Type B pancreatic cell (in vitro differentiated cells): ENCODE results near the gene DHX40. TPM values are rescaled to one million over a fixed set of nuclear protein-coding genes. Genes with fewer than 3 reads are reported as not detected.
"Not testable (repeated sequence)": the region's sequence is repeated elsewhere in the genome, so short reads cannot be mapped to it uniquely, and the experiment has no call there.

ENCODE experiments used
- DNase-seq: peaks from one replicate; pipeline ENCODE4 v3.0.0; 2021; ENCODE audit warnings: mixed read lengths; ENCODE audit not compliant: unreplicated experiment; ENCODE audit errors: extremely low spot score
- H3K27ac Mint-ChIP-seq: 2 replicates; pipeline ENCODE4 v1.8.0; 2021; ENCODE audit warnings: mild to moderate bottlenecking, mixed read lengths
- H3K27me3 Mint-ChIP-seq: 2 replicates; pipeline ENCODE4 v1.8.0; 2021; ENCODE audit warnings: mixed read lengths
- H3K36me3 Mint-ChIP-seq: 2 replicates; pipeline ENCODE4 v1.8.0; 2021; ENCODE audit warnings: mixed read lengths
- H3K4me1 Mint-ChIP-seq: one replicate; pipeline ENCODE4 v1.8.0; 2021; ENCODE audit warnings: mixed read lengths; ENCODE audit not compliant: unreplicated experiment
- H3K4me3 Mint-ChIP-seq: 2 replicates; pipeline ENCODE4 v1.8.0; 2021; ENCODE audit warnings: mild to moderate bottlenecking, mixed read lengths
- H3K9me3 Mint-ChIP-seq: 2 replicates; pipeline ENCODE4 v1.8.0; 2021; ENCODE audit warnings: mixed read lengths
- long read RNA-seq: library from polyadenylated mRNA; unstranded; transcript quantifications from one replicate; pipeline ENCODE4 v2.0.0, GENCODE V29; 2020
- total RNA-seq: library from RNA; stranded (reverse); gene quantifications from 2 replicates; pipeline ENCODE4 v1.2.1, GENCODE V29; 2021; ENCODE audit warnings: low replicate concordance
- TF ChIP-seq, protein P1 (sequence below): fragments of 200-600 bp; sonication (generic); conservative IDR thresholded peaks from 2 replicates; pipeline ENCODE4 v1.5.0; 2021; ENCODE audit warnings: antibody characterized with exemption, mild to moderate bottlenecking

The DHX40 gene, protein sequence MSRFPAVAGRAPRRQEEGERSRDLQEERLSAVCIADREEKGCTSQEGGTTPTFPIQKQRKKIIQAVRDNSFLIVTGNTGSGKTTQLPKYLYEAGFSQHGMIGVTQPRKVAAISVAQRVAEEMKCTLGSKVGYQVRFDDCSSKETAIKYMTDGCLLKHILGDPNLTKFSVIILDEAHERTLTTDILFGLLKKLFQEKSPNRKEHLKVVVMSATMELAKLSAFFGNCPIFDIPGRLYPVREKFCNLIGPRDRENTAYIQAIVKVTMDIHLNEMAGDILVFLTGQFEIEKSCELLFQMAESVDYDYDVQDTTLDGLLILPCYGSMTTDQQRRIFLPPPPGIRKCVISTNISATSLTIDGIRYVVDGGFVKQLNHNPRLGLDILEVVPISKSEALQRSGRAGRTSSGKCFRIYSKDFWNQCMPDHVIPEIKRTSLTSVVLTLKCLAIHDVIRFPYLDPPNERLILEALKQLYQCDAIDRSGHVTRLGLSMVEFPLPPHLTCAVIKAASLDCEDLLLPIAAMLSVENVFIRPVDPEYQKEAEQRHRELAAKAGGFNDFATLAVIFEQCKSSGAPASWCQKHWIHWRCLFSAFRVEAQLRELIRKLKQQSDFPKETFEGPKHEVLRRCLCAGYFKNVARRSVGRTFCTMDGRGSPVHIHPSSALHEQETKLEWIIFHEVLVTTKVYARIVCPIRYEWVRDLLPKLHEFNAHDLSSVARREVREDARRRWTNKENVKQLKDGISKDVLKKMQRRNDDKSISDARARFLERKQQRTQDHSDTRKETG
- total RNA-seq: 30.6 and 50.4 TPM in 2 replicates
- long read RNA-seq, transcript DHX40-201 (18 exons, 3,660 nt): major isoform, 44 of 58 reads
- long read RNA-seq, partial matches to known transcripts: 9 of 58 reads
- long read RNA-seq, other reads (novel, unspliced or antisense): 5 of 58 reads

GRCh38 chr17:59565171-59565958 lies at the start of gene DHX40:
DHX40 (plus strand) TSS chr17:59565610; CDS start chr17:59565672, 62 bp downstream.
- Mint-ChIP-seq H3K36me3 (peaks cover 3% of the 10 kb centered on the region), H3K27me3 (peaks cover 7% of the 10 kb centered on the region), H3K9me3 (peaks cover 6% of the 10 kb centered on the region), H3K4me3 (peak within 1 kb of the TSS; percentile 100), H3K4me1 (peaks cover 14% of the 10 kb centered on the region), H3K27ac (peak within 1 kb of the TSS; percentile 99)
- peak; percentile 93 for DNase-seq
- TF ChIP-seq, protein P1, sequence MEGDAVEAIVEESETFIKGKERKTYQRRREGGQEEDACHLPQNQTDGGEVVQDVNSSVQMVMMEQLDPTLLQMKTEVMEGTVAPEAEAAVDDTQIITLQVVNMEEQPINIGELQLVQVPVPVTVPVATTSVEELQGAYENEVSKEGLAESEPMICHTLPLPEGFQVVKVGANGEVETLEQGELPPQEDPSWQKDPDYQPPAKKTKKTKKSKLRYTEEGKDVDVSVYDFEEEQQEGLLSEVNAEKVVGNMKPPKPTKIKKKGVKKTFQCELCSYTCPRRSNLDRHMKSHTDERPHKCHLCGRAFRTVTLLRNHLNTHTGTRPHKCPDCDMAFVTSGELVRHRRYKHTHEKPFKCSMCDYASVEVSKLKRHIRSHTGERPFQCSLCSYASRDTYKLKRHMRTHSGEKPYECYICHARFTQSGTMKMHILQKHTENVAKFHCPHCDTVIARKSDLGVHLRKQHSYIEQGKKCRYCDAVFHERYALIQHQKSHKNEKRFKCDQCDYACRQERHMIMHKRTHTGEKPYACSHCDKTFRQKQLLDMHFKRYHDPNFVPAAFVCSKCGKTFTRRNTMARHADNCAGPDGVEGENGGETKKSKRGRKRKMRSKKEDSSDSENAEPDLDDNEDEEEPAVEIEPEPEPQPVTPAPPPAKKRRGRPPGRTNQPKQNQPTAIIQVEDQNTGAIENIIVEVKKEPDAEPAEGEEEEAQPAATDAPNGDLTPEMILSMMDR: no peak

DNA sequence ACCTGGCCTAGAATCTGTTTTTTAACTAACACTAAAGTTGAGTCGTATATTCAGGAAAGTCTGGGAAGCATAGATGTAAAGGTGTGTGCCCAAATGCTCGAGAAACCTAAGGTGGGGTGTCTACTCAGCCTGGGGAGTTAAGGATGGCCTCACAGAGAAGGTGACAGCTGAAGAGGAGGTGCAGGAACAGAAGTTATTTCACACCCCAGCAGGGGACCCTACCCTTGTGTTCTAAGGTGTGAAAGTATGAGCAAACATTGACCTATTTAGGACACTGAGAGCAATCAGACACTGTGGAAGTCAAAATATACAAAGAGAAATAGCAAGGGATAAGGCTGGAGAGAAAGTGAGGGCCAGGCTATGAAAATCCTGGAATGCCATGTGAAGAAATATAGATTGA lies 49.0 kb upstream of the DHX40 start:
- Mint-ChIP-seq H3K9me3 (no peaks in the 10 kb centered on the region), H3K36me3 (no peaks in the 10 kb centered on the region), H3K27ac (no peak overlapping the region), H3K4me3 (no peak overlapping the region), H3K4me1 (peaks cover 10% of the 10 kb centered on the region), H3K27me3 (no peaks in the 10 kb centered on the region)
- TF ChIP-seq, protein P1: no peak
- no peak for DNase-seq

DNA sequence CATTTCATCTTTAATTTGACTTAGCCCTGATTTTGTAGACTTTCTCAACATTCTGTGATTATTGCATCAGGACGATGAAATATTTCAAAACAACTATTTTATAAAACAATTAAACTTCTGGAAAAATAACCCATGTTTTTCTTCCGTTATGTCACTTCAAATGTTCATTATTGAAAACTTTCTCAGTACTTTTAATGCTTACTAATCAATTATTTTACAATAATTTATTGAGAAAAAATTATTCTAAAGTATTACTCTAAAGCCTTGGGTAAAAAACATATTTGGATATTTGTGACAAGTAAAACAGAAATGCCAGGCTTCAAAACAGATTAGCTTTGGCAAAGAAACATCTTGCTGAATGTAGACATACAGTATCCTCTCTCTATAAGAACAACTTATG lies 46.3 kb upstream of the DHX40 start:
- H3K27ac Mint-ChIP-seq: no peak overlapping the region
- H3K9me3 Mint-ChIP-seq: no peaks in the 10 kb centered on the region
- H3K4me3 Mint-ChIP-seq: no peak overlapping the region
- H3K36me3 Mint-ChIP-seq: no peaks in the 10 kb centered on the region
- DNase-seq: no peak
- no peaks in the 10 kb centered on the region for H3K27me3 Mint-ChIP-seq
- H3K4me1 Mint-ChIP-seq: peaks cover 10% of the 10 kb centered on the region
- TF ChIP-seq, protein P1: no peak

DNA sequence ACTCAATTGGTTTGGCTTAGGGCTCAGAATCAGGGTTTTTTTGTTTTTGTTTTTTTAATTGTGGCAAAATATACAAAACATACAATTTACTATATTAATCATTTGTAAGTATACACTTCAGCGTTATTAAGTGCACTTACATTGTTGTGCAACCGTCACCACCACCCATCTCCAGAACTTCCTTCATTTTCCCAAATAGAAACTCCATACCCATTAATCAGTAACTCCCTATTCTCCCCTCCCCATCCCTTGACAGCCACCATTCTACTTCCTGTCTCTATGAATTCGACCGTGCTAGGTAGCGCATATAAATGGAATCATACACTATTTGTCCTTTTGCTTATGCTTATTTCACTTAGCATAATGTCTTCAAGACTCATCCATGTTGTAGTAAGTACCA lies 45.2 kb upstream of the DHX40 start:
- TF ChIP-seq, protein P1: no peak
- Mint-ChIP-seq H3K36me3 (no peaks in the 10 kb centered on the region), H3K4me1 (peaks cover 5% of the 10 kb centered on the region), H3K9me3 (no peaks in the 10 kb centered on the region), H3K27me3 (no peaks in the 10 kb centered on the region), H3K27ac (no peak overlapping the region), H3K4me3 (no peak overlapping the region)
- no peak for DNase-seq

- Mint-ChIP-seq H3K4me3 (no peak overlapping the region), H3K27ac (no peak overlapping the region), H3K27me3 (no peaks in the 10 kb centered on the region), H3K36me3 (no peaks in the 10 kb centered on the region), H3K4me1 (peaks cover 5% of the 10 kb centered on the region), H3K9me3 (no peaks in the 10 kb centered on the region)
- TF ChIP-seq, protein P1: peak; percentile 92
- DNase-seq: no peak
These were observed 43.8 kb upstream of the DHX40 start for GRCh38 chr17:59521465-59522126.

DNA sequence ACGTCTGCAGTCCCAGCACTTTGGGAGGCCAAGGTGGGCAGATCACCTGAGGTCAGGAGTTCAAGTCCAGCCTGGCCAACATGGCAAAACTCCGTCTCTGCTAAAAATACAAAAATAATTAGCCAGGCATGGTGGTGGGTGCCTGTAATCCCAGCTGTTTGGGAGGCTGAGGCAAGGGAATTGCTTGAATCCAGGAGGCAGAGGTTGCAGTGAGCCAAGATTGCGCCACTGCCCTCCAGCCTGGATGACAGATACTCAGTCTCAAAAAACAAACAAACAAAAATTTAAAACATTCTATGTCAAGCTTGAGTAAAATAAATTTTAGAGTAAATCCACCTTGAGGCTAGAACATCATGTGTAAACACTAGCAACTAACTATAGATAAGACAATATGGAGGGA lies 40.5 kb upstream of the DHX40 start:
- H3K4me1 Mint-ChIP-seq, H3K36me3 Mint-ChIP-seq, H3K27me3 Mint-ChIP-seq, H3K4me3 Mint-ChIP-seq, H3K27ac Mint-ChIP-seq, H3K9me3 Mint-ChIP-seq, DNase-seq: not testable (repeated sequence)
